ENCODE results near the gene LMO7. TPM values are rescaled to one million over a fixed set of nuclear protein-coding genes. Genes with fewer than 3 reads are reported as not detected.

LMO7 gene
- total and polyA plus RNA-seq, 4 donors, result 75.9 to 679 (median 214) TPM

- ATAC-seq (ENCODE audit: insufficient read depth, low FRiP score), result no peak
- H3K4me3 ChIP-seq, result no peak overlapping the region
- no peaks in the 10 kb centered on the region for H3K27me3 ChIP-seq (ENCODE audit: control insufficient read depth in 3 of 3, insufficient read depth in 3 of 3, low read length in 2 of 3)
- H3K27ac ChIP-seq (ENCODE audit: low read depth in 1 of 2, low read length in 1 of 2), result no peak overlapping the region
- 26 to 49% methylated on average over 4 of the region's 4 CpGs for WGBS, 2 donors
- H3K9me3 ChIP-seq (ENCODE audit: control insufficient read depth in 4 of 4, insufficient read depth in 3 of 4, low read length in 3 of 4), result no peaks in the 10 kb centered on the region
- H3K9ac ChIP-seq (ENCODE audit: insufficient read depth in 1 of 2, low read length in 2 of 2), result peak overlapping the region in 1 of 2 donors; percentile 8
- DNase-seq, result no peak
- peaks cover 0 to 8% (median 4%) of the 10 kb centered on the region in 5 donors for H3K4me1 ChIP-seq (ENCODE audit: control insufficient read depth in 5 of 5, insufficient read depth in 5 of 5, low read length in 5 of 5)
- TF ChIP-seq CTCF (IDR thresholded peaks at IDR 0.05; ENCODE audit: control extremely low read depth, extremely low read depth), result no peak
- no peaks in the 10 kb centered on the region for H3K36me3 ChIP-seq (ENCODE audit: control insufficient read depth in 4 of 4, insufficient read depth in 4 of 4, low read length in 4 of 4)
Observed at GRCh38 chr13:75869981-75870380, 233.9 kb downstream of the LMO7 start.

- Histone ChIP-seq H3K4me3 (no peak overlapping the region), H3K9ac (ENCODE audit: insufficient read depth in 1 of 2, low read length in 2 of 2) (peak overlapping the region; percentile 8 to 35), H3K4me1 (ENCODE audit: control insufficient read depth in 5 of 5, insufficient read depth in 5 of 5, low read length in 5 of 5) (peaks cover 0 to 9% (median 4%) of the 10 kb centered on the region in 5 donors), H3K36me3 (ENCODE audit: control insufficient read depth in 4 of 4, insufficient read depth in 4 of 4, low read length in 4 of 4) (no peaks in the 10 kb centered on the region), H3K27me3 (ENCODE audit: control insufficient read depth in 3 of 3, insufficient read depth in 3 of 3, low read length in 2 of 3) (no peaks in the 10 kb centered on the region), H3K27ac (ENCODE audit: low read depth in 1 of 2, low read length in 1 of 2) (peak overlapping the region in 1 of 2 donors; percentile 4), H3K9me3 (ENCODE audit: control insufficient read depth in 4 of 4, insufficient read depth in 3 of 4, low read length in 3 of 4) (no peaks in the 10 kb centered on the region)
- ATAC-seq (ENCODE audit: insufficient read depth, low FRiP score) (peak; percentile 59), DNase-seq (peak; percentile 49 to 75 (median 73))
- WGBS, 2 donors, result 27 to 40% methylated on average over 14 of the region's 14 CpGs
- TF ChIP-seq CTCF (IDR thresholded peaks at IDR 0.05; ENCODE audit: control extremely low read depth, extremely low read depth), result peak; percentile 35
Observed at GRCh38 chr13:75870397-75870903, 234.3 kb downstream of the LMO7 start.

- H3K4me1 ChIP-seq (ENCODE audit: control insufficient read depth in 5 of 5, insufficient read depth in 5 of 5, low read length in 5 of 5), result peaks cover 0 to 9% (median 4%) of the 10 kb centered on the region in 5 donors
- no peaks in the 10 kb centered on the region for H3K27me3 ChIP-seq (ENCODE audit: control insufficient read depth in 3 of 3, insufficient read depth in 3 of 3, low read length in 2 of 3)
- no peak for ATAC-seq (ENCODE audit: insufficient read depth, low FRiP score)
- no peaks in the 10 kb centered on the region for H3K9me3 ChIP-seq (ENCODE audit: control insufficient read depth in 4 of 4, insufficient read depth in 3 of 4, low read length in 3 of 4)
- no peak for DNase-seq
- TF ChIP-seq CTCF (IDR thresholded peaks at IDR 0.05; ENCODE audit: control extremely low read depth, extremely low read depth), result no peak
- H3K36me3 ChIP-seq (ENCODE audit: control insufficient read depth in 4 of 4, insufficient read depth in 4 of 4, low read length in 4 of 4), result no peaks in the 10 kb centered on the region
- peak overlapping the region; percentile 8 to 35 for H3K9ac ChIP-seq (ENCODE audit: insufficient read depth in 1 of 2, low read length in 2 of 2)
- 56 to 94% methylated on average over 6 of the region's 6 CpGs for WGBS, 2 donors
- no peak overlapping the region for H3K4me3 ChIP-seq
- H3K27ac ChIP-seq (ENCODE audit: low read depth in 1 of 2, low read length in 1 of 2), result no peak overlapping the region
Observed at GRCh38 chr13:75871059-75871458, 234.9 kb downstream of the LMO7 start.

- peaks cover 0 to 16% (median 4%) of the 10 kb centered on the region in 5 donors for H3K4me1 ChIP-seq (ENCODE audit: control insufficient read depth in 5 of 5, insufficient read depth in 5 of 5, low read length in 5 of 5)
- H3K36me3 ChIP-seq (ENCODE audit: control insufficient read depth in 4 of 4, insufficient read depth in 4 of 4, low read length in 4 of 4), result no peaks in the 10 kb centered on the region
- H3K9me3 ChIP-seq (ENCODE audit: control insufficient read depth in 4 of 4, insufficient read depth in 3 of 4, low read length in 3 of 4), result no peaks in the 10 kb centered on the region
- no peak for DNase-seq
- no peak overlapping the region for H3K4me3 ChIP-seq
- H3K27ac ChIP-seq (ENCODE audit: low read depth in 1 of 2, low read length in 1 of 2), result no peak overlapping the region
- no peak for TF ChIP-seq CTCF (IDR thresholded peaks at IDR 0.05; ENCODE audit: control extremely low read depth, extremely low read depth)
- no peak for ATAC-seq (ENCODE audit: insufficient read depth, low FRiP score)
- H3K27me3 ChIP-seq (ENCODE audit: control insufficient read depth in 3 of 3, insufficient read depth in 3 of 3, low read length in 2 of 3), result no peaks in the 10 kb centered on the region
- H3K9ac ChIP-seq (ENCODE audit: insufficient read depth in 1 of 2, low read length in 2 of 2), result no peak overlapping the region
- 27 to 45% methylated on average over 3 of the region's 3 CpGs for WGBS, 2 donors
Observed at GRCh38 chr13:75872980-75873379, 236.8 kb downstream of the LMO7 start.

Data from lung (tissue), 12 donors.